CD4-positive, alpha-beta T cell treated with Interleukin-10 for 1 hour (primary cell): Measurements from ENCODE around the gene SLC5A1.
"Not testable (repeated sequence)": the region's sequence is repeated elsewhere in the genome, so short reads cannot be mapped to it uniquely, and the experiment has no call there.

Experiments
- DNase-seq: peaks from one replicate; pipeline ENCODE4 v3.0.0-alpha.2; 2020

Gene SLC5A1

GRCh38 chr22:32097881-32098499 lies 54.9 kb downstream of the SLC5A1 start:
- DNase-seq: no peak

- DNase-seq: no peak
Observed at GRCh38 chr22:32100711-32101110, 57.6 kb downstream of the SLC5A1 start.

GRCh38 chr22:32103658-32104315 lies 60.7 kb downstream of the SLC5A1 start:
- peak; percentile 25 for DNase-seq

GRCh38 chr22:32106930-32107329 lies 63.9 kb downstream of the SLC5A1 start:
- no peak for DNase-seq

- DNase-seq: no peak
Observed at GRCh38 chr22:32112380-32112779, 69.3 kb downstream of the SLC5A1 start.

- DNase-seq: no peak
Observed at GRCh38 chr22:32119568-32120235, 76.6 kb downstream of the SLC5A1 start.

GRCh38 chr22:32120603-32121002 lies 77.5 kb downstream of the SLC5A1 start:
- no peak for DNase-seq

GRCh38 chr22:32122899-32123298 lies 79.8 kb downstream of the SLC5A1 start:
- no peak for DNase-seq

- no peak for DNase-seq
Observed at GRCh38 chr22:32123657-32124056, 80.6 kb downstream of the SLC5A1 start.

GRCh38 chr22:32127904-32128303 lies 84.8 kb downstream of the SLC5A1 start:
- no peak for DNase-seq

- no peak for DNase-seq
Observed at GRCh38 chr22:32130464-32130863, 87.4 kb downstream of the SLC5A1 start.

- DNase-seq: no peak
Observed at GRCh38 chr22:32132126-32132525, 89.1 kb downstream of the SLC5A1 start.

- DNase-seq: no peak
Observed at GRCh38 chr22:32132783-32133182, 89.7 kb downstream of the SLC5A1 start.

GRCh38 chr22:32134796-32135195 lies 91.7 kb downstream of the SLC5A1 start:
- DNase-seq: not testable (repeated sequence)

GRCh38 chr22:32135958-32136357 lies 92.9 kb downstream of the SLC5A1 start:
- not testable (repeated sequence) for DNase-seq

GRCh38 chr22:32136881-32137280 lies 93.8 kb downstream of the SLC5A1 start:
- DNase-seq: not testable (repeated sequence)

GRCh38 chr22:32137731-32138324 lies 94.8 kb downstream of the SLC5A1 start:
- DNase-seq: peak; percentile 85

- DNase-seq: not testable (repeated sequence)
Observed at GRCh38 chr22:32138576-32138975, 95.5 kb downstream of the SLC5A1 start.

- peak; percentile 38 for DNase-seq
Observed at GRCh38 chr22:32140688-32141087, 97.6 kb downstream of the SLC5A1 start.

GRCh38 chr22:32142600-32142999 lies 99.5 kb downstream of the SLC5A1 start:
- DNase-seq: no peak

- DNase-seq: peak; percentile 14
Observed at GRCh38 chr22:32144496-32145274, 101.6 kb downstream of the SLC5A1 start.

GRCh38 chr22:32147128-32147527 lies 104.1 kb downstream of the SLC5A1 start:
- DNase-seq: not testable (repeated sequence)

- DNase-seq: not testable (repeated sequence)
Observed at GRCh38 chr22:32148372-32148771, 105.3 kb downstream of the SLC5A1 start.
